ENCODE results near the gene IREB2. TPM values are rescaled to one million over a fixed set of nuclear protein-coding genes. Genes with fewer than 3 reads are reported as not detected.

IREB2 gene
- total RNA-seq, 1 experiment from 2014 or later = 84.5 TPM

DNA sequence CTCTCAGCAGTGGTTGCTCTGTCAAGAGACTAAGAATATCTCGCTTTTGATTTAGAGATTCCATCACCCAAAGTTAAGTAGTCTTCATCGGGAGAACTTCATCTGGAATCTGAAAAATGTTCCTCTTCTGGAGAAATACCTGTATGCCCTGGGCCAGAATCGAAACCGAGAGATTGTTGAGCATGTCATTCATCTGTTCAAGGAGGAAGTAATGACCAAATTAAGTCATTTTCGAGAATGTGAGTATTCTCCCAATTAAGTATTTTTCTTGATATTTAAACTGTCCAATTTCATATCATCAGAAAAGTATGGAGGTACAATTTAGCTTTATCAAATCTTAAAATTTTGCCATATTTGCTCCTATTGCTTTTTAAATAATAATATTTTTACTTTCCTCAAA is 89.3 kb downstream of the IREB2 start:
- BruUV-seq (replicated peaks) = no TSS peak
- Mint-ChIP-seq H3K27me3 (ENCODE audit: unreplicated experiment) (no peaks in the 10 kb centered on the region), H3K9me3 (ENCODE audit: low read depth, unreplicated experiment) (peaks cover 3% of the 10 kb centered on the region), H3K4me1 (ENCODE audit: low read depth, unreplicated experiment) (no peaks in the 10 kb centered on the region), H3K36me3 (ENCODE audit: insufficient read depth, unreplicated experiment) (no peaks in the 10 kb centered on the region), H3K4me3 (ENCODE audit: low read depth, unreplicated experiment) (no peak overlapping the region), H3K27ac (ENCODE audit: unreplicated experiment) (no peak overlapping the region)
- no peak for DNase-seq
- TF ChIP-seq, protein P1, sequence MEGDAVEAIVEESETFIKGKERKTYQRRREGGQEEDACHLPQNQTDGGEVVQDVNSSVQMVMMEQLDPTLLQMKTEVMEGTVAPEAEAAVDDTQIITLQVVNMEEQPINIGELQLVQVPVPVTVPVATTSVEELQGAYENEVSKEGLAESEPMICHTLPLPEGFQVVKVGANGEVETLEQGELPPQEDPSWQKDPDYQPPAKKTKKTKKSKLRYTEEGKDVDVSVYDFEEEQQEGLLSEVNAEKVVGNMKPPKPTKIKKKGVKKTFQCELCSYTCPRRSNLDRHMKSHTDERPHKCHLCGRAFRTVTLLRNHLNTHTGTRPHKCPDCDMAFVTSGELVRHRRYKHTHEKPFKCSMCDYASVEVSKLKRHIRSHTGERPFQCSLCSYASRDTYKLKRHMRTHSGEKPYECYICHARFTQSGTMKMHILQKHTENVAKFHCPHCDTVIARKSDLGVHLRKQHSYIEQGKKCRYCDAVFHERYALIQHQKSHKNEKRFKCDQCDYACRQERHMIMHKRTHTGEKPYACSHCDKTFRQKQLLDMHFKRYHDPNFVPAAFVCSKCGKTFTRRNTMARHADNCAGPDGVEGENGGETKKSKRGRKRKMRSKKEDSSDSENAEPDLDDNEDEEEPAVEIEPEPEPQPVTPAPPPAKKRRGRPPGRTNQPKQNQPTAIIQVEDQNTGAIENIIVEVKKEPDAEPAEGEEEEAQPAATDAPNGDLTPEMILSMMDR (IDR thresholded peaks at IDR 0.05; ENCODE audit: unreplicated experiment) = no peak
- intact Hi-C loops (cut with micrococcal nuclease; ENCODE audit: unreplicated experiment) = no loop called here
- CTCF ChIA-PET = interaction anchor here (0.7 kb wide), 1 partner anchor 9 kb away, joined by 3 read pairs; no protein-coding TSS in a partner anchor

DNA sequence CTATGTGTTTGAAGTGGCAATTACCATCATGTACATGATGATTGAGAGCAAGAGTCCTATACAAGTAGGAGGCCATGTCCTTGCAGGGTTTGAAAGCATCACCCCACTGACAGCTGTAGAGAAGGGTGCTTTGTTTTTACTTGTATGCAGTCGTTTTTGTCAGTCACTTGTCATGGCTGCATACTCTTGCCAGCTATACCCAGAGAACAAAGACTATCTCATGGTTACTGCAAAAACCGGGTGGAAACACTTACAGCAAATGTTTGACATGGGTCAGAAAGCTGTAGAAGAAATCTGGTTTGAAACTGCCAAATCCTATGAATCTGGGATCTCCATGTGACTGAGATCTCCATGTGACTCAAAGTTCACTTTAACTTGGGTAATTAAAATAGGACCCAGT is 95.3 kb downstream of the IREB2 start:
- intact Hi-C loops (cut with micrococcal nuclease; ENCODE audit: unreplicated experiment) = no loop called here
- CTCF ChIA-PET = interaction anchor here (0.7 kb wide), 1 partner anchor 182 kb away, joined by 4 read pairs; no protein-coding TSS in a partner anchor
- no TSS peak for BruUV-seq (replicated peaks)
- H3K9me3 Mint-ChIP-seq (ENCODE audit: low read depth, unreplicated experiment) = no peaks in the 10 kb centered on the region
- DNase-seq = no peak
- H3K27ac Mint-ChIP-seq (ENCODE audit: unreplicated experiment) = no peak overlapping the region
- H3K27me3 Mint-ChIP-seq (ENCODE audit: unreplicated experiment) = no peaks in the 10 kb centered on the region
- no peaks in the 10 kb centered on the region for H3K4me1 Mint-ChIP-seq (ENCODE audit: low read depth, unreplicated experiment)
- TF ChIP-seq, protein P1 (IDR thresholded peaks at IDR 0.05; ENCODE audit: unreplicated experiment) = no peak
- H3K36me3 Mint-ChIP-seq (ENCODE audit: insufficient read depth, unreplicated experiment) = no peaks in the 10 kb centered on the region
- H3K4me3 Mint-ChIP-seq (ENCODE audit: low read depth, unreplicated experiment) = no peak overlapping the region

DNA sequence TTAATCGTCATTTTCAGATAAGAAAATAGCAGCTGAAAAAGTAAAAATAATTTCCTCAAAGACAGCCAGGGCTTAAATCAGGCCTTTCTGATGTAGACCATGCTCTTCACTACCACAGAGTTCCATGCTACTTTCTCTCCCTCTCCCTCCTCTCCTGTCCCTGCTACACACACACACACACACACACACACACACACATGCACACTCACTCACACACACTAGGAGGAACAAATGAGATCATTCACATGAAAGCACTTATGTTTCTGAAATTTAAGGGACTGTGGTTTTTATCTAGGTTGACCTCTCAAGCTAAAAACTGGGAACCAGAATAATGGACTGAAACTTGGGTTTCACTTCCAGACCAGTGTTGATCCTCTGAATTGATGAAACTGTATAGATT is 98.1 kb downstream of the IREB2 start:
- CTCF ChIA-PET = interaction anchor here (0.6 kb wide), 1 partner anchor 9 kb away, joined by 3 read pairs; no protein-coding TSS in a partner anchor
- BruUV-seq (replicated peaks) = no TSS peak
- H3K4me3 Mint-ChIP-seq (ENCODE audit: low read depth, unreplicated experiment) = no peak overlapping the region
- no peak overlapping the region for H3K27ac Mint-ChIP-seq (ENCODE audit: unreplicated experiment)
- intact Hi-C loops (cut with micrococcal nuclease; ENCODE audit: unreplicated experiment) = no loop called here
- DNase-seq = no peak
- no peaks in the 10 kb centered on the region for H3K4me1 Mint-ChIP-seq (ENCODE audit: low read depth, unreplicated experiment)
- no peaks in the 10 kb centered on the region for H3K9me3 Mint-ChIP-seq (ENCODE audit: low read depth, unreplicated experiment)
- no peaks in the 10 kb centered on the region for H3K27me3 Mint-ChIP-seq (ENCODE audit: unreplicated experiment)
- TF ChIP-seq, protein P1 (IDR thresholded peaks at IDR 0.05; ENCODE audit: unreplicated experiment) = no peak
- peaks cover 16% of the 10 kb centered on the region for H3K36me3 Mint-ChIP-seq (ENCODE audit: insufficient read depth, unreplicated experiment)

DNA sequence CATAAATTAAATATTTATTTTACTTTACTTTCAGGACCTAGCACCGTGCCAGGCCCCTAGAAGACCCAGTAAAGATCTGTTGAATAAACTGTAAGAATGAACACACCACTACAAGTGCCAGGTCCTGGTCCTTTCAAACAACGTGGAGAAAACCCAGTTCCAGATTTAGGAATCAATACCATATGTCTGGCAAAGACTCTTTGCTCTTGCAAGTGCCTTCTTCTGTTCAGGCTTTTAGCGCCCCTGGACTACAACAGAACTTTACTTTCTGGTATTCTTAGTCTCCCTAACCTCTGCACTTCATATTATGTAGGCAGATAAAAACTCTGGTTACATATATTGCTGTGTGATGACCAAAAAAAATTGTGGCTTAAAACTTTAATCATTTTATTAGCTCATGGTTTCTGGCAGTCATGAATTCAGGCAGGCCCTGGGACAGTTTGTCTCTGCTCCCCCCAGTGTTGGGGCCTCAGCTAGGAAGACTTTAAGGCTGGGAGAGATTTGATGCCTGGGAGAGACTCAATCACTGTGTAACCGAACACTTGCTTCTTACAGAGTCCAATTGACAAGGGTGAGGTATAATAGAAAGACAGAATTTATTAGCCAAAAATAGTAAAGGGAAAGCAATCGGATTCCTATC is 99.4 kb downstream of the IREB2 start:
- no peak for DNase-seq
- no peak overlapping the region for H3K4me3 Mint-ChIP-seq (ENCODE audit: low read depth, unreplicated experiment)
- no TSS peak for BruUV-seq (replicated peaks)
- peaks cover 28% of the 10 kb centered on the region for H3K36me3 Mint-ChIP-seq (ENCODE audit: insufficient read depth, unreplicated experiment)
- CTCF ChIA-PET = no interaction called here
- TF ChIP-seq, protein P1 (IDR thresholded peaks at IDR 0.05; ENCODE audit: unreplicated experiment) = no peak
- H3K9me3 Mint-ChIP-seq (ENCODE audit: low read depth, unreplicated experiment) = no peaks in the 10 kb centered on the region
- H3K27ac Mint-ChIP-seq (ENCODE audit: unreplicated experiment) = no peak overlapping the region
- H3K4me1 Mint-ChIP-seq (ENCODE audit: low read depth, unreplicated experiment) = peaks cover 9% of the 10 kb centered on the region
- no peaks in the 10 kb centered on the region for H3K27me3 Mint-ChIP-seq (ENCODE audit: unreplicated experiment)
- intact Hi-C loops (cut with micrococcal nuclease; ENCODE audit: unreplicated experiment) = no loop called here
